ENCODE measurements around the gene VIT.

The VIT gene

GRCh38 chr2:36831185-36831584 is 134.7 kb downstream of the VIT start:
- TF ChIP-seq CTCF (IDR thresholded peaks at IDR 0.05), result no peak

DNA sequence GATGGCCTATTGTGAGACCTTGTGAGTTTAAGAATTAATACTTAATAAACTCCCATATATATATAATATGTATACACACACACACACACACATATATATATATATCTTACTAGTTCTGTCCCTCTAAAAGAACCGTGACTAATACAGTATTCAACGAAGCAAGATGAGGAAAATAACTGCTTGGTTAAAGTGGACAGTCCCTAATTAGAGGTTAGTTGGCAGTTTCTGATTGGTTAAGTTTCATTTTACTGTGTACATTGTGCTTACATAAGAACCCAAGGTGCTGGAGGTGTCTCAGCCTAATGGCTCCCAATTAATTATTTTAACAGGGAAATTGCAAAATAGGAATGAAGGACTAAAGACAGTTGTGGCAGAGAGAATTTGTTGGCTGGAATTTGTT is 137.7 kb downstream of the VIT start:
- TF ChIP-seq CTCF (IDR thresholded peaks at IDR 0.05), result no peak

DNA sequence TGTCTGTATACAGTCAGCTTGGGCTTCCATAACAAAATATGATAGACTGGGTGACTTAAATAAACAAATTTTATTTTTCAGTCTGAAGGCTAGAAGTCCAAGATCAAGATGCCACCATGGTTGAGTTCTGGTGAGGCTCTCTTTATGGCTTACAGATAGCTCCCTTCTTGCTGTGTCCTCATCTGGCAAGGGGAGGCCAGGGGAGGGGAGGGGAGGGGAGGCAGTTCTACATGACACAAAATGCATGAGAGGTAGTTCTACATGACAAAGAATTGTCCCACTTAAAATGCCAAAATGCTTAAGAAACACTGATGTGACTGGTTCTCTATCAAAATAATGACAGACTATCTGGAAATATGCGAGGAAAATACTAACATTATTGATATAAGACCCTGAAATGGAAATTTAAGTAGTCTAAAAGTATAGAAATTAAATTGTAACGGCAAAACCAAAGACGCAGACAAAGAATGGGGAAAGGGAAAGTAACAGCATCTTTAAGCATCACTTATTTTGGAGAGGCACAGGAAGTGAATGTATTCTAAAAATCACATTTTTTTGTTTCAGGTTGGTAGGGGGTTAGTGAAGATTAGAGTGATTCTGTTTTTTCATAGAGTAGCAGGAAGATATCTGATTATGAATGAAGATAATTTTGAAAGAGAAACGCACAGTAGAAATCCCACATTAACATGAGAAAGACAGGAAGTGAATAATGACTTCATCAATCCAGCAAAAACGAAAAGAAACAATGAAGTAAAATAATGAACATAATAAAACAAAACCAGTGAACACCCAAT is 138.4 kb downstream of the VIT start:
- TF ChIP-seq CTCF (IDR thresholded peaks at IDR 0.05), result no peak

- no peak for TF ChIP-seq CTCF (IDR thresholded peaks at IDR 0.05)
Measured at GRCh38 chr2:36839976-36840617, 143.6 kb downstream of the VIT start.

DNA sequence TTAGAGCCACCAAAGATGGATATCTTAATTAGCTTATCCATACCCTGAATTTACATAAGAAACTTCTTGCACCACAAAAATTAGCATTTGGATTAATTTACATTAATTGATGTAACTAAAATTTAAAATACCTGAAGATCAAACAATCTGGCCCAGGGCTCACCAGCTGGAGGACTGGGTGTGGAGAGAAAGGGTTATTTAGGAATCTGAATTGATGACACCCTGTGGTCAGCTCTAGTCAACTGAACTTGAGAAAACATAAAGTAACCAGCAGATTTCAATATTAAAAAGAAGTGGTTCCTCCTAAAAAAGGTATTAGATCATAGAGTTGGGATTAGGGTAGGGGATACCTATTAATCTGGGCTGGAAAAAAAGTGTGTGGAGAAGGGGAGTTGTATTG is 147.3 kb downstream of the VIT start:
- TF ChIP-seq CTCF (IDR thresholded peaks at IDR 0.05), result no peak

DNA sequence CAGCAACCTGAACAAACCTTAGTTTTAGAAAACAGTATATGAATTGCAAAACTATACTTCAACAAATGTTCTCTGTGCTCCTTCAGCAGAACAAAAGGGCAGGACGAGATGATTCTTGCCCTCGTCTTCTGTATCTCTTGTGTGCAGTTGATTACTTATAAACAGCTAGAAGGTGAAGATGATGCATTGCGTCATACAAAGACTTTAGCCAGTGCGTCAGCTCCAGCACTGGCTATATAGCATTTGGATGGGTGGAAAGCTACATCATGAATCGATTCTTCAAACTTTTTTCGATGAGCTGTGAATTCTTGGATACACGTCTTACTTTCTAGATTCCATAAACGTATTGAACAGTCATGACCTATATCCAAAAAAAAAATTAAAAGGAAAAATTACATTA is 152.8 kb downstream of the VIT start:
- no peak for TF ChIP-seq CTCF (IDR thresholded peaks at IDR 0.05)

GRCh38 chr2:36854241-36854640 is 157.7 kb downstream of the VIT start:
- no peak for TF ChIP-seq CTCF (IDR thresholded peaks at IDR 0.05)
